T-helper 1 cell (primary cell): ENCODE data around the gene AJM1.
A peak's percentile ranks its signal among the peaks of the same experiment; 100 is the strongest.
"Not testable (repeated sequence)": the region's sequence is repeated elsewhere in the genome, so short reads cannot be mapped to it uniquely, and the experiment has no call there.

ENCODE experiments used
- DNase-seq, 5 donors: peaks; one replicate each; pipeline ENCODE4 v3.0.0-alpha.2; 2012 to 2020

AJM1 gene

DNA sequence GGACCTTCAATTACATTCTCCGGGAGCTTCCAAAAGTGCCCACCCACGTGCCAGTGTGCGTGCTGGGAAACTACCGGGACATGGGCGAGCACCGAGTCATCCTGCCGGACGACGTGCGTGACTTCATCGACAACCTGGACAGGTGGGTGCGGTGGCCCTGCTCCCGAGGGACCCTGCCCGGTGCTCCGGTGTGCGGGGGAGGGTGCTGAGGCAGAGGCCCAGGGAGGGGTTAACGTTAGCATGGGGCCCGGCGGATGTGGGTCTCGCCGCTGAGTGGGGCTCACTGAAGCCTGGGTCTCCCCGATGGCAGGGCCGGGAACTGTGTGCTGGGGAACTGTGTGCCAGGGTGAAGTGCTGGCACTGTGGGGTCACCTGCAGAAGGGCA is 10.6 kb upstream of the AJM1 start:
- DNase-seq: peak in 1 of 5 donors; percentile 4

GRCh38 chr9:136832581-136832980 is 9.7 kb upstream of the AJM1 start:
- no peak for DNase-seq

GRCh38 chr9:136833381-136834048 is 8.8 kb upstream of the AJM1 start:
- DNase-seq: not testable (repeated sequence)

GRCh38 chr9:136835162-136835931 is 6.9 kb upstream of the AJM1 start:
- DNase-seq: no peak

- peak in 1 of 5 donors; percentile 6 for DNase-seq
Measured at GRCh38 chr9:136835932-136836904, 6.1 kb upstream of the AJM1 start.

GRCh38 chr9:136837146-136837855 is 5.0 kb upstream of the AJM1 start:
- peak in 1 of 5 donors; percentile 11 for DNase-seq

DNA sequence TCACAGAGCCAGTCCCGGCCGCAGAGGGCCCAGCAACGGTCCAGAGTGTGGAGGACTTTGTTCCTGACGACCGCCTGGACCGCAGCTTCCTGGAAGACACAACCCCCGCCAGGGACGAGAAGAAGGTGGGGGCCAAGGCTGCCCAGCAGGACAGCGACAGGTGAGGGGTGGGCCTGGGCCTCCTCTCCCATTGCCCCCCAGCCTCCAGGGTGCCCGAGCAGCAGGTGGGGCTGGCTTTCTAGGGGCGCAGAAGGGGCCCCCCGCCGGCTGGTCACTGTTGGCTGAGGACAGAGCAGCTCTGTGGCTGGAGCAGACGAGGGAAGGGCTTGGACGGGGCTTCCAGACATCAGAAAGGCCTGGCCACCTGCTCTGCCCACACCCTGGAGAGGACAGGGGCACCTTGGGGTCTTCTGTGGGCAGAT is 4.4 kb upstream of the AJM1 start:
- DNase-seq: not testable (repeated sequence)

GRCh38 chr9:136838314-136839228 is 3.7 kb upstream of the AJM1 start:
- DNase-seq: no peak

DNA sequence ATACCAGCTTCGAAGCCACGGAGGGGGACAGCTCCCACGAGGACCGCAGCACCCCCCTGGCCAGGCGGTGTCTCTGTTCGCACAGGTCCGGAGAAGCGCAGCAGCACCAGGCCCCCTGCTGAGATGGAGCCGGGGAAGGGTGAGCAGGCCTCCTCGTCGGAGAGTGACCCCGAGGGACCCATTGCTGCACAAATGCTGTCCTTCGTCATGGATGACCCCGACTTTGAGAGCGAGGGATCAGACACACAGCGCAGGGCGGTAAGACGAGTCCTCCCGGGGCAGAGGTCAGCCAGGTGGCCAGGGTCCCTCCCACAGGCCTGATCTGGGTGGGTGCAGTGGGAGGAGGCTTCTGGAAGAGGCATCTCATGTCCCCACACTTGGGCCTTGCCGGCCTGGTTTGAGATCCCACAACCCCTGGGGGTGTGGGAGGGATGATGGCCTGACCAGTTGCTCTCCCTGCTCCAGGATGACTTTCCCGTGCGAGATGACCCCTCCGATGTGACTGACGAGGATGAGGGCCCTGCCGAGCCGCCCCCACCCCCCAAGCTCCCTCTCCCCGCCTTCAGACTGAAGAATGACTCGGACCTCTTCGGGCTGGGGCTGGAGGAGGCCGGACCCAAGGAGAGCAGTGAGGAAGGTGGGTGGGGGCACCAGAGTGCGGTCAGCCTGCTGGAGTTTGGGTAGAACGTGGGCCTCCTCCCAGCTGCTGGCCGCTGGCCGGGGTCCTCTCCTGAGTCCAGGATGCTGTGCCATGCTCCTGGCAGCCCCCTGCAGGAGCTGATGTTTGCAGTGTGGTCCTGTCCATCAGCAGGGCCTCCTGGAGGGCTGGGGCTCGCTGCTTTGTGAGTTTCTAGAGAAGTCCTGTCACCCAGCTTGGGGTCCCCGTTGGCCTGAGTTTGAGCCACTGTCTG is 2.8 kb upstream of the AJM1 start:
- DNase-seq: no peak

- no peak for DNase-seq
Measured at GRCh38 chr9:136840140-136840876, 2.0 kb upstream of the AJM1 start.

DNA sequence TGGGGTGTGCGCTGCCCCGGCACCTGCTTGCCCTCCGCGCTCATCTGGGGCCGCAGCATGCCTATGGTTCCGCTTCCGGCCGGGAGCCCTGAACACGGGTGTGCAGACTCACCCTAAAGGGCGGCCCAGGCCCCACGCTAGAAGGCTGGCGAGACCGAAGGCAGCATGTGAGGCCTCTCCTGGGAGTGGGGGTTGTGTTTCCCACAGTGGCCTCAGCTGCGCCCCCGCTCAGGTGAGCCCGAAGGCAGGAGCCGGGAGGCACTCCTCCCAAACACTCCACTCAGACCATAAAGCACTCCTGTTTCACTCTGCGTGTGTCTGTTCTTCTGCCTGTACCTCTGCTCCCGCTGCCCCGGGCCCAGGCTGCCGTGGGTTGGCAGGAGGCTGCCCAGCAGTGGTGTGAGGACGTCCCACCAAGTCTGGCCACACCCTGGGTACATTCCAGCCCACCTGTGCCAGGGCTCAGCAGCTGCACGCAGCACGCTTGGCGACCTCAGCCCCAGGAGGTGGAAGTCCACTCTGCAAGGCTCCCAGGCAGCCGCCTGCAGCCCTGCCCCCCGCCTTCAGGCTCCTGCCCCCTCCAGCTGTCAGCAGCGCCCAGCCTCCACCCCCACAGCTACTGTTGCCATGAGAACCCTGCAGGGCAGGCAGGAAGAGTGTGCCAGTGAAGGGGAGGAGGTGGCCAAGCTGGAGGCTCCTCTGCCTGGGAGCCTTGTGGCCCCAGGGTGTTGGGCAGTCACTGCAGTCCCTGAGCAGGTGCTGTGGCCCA is 1.2 kb upstream of the AJM1 start:
- DNase-seq: no peak

GRCh38 chr9:136841646-136842379 is 465 bp upstream of the AJM1 start:
- DNase-seq: not testable (repeated sequence)

DNA sequence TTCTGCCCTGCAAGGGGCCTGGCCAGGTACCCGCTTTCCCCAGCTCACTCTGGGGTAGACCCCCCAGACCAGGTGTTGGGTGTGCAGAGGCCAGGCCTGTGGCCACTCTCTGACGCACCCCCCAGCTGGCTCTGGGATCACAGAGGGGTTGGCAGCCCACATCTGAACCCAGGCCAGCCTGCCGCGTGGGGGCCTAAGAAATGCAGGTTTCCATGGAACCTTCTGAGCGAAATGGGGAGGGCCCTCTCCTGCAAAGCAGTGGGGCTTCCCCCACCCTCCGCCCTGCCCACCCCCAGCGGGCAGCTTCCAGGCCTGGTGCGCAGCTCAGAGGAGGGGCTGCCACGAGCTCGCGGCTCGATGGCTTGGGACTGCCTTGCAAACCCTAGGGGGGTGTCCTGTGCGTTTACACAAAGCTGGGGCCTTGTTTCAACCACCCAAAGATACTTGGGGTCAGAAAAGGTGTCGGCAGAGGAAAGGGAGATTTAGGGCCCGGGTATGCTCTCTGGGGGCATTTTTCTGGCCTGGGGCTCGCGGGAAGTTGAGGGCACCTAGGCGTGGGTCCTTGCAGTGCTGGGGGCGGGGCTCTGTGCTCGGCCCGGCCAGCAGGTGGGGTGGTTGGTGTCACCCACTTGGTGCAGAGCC is 1.0 kb downstream of the AJM1 start:
- not testable (repeated sequence) for DNase-seq

DNA sequence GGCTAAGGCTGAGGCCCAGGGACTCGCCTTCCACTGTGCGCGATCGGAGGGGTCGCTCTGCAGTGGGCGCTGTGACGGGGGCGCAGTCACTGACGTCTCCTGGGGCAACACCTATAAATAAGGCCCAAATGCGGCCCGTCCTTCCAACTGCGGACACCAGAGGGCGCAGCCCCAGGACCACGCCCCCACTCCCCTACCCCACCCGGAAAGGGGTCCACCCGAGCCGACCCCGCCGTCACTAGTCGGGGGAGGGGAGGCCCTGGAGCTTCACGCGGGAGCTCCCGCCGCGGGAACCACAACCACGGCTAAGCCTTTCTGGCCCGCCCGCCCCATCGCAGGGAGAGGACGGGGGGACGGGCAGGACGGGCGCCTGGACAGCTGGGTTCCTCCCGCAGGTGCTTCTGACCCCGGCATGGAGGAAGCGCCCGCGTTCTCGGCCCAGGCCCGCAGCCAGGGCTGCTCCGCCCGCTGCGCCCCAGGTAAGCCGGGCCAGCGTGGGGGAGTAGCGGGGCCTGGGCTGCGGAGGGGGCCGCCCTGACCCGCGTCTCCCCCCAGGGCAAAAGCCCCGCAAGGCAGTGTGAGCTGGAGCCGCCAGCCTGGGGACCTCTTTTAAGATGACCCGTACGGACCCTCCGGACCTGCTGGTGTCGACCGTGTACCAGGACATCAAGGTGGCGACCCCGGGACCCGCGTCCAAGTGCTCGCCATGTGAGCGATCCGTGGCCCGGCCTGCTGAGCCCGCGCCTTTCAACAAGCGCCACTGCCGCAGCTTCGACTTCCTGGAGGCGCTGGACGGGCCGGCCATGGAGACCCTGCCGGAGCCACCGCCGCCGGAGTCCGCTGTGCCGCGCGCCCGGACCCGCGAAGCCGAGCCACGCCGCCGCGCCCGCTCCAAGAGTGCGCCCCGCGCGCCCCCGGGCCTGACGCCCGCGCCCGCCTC is 1.8 kb downstream of the AJM1 start:
- peak in 3 of 5 donors; percentile 36 to 50 (median 39) for DNase-seq

GRCh38 chr9:136844761-136845464 is 2.6 kb downstream of the AJM1 start:
- no peak for DNase-seq
